ENCODE data around the gene COL27A1.
A peak's percentile ranks its signal among the peaks of the same experiment; 100 is the strongest.

The COL27A1 gene

GRCh38 chr9:114336699-114337395, 181.5 kb downstream of the COL27A1 start:
- Histone ChIP-seq H3K36me3 (ENCODE audit: insufficient read depth, low read length) (peaks cover 74% of the 10 kb centered on the region), H3F3A (ENCODE audit: insufficient read depth, low read length) (no peaks in the 10 kb centered on the region), H3K9ac (ENCODE audit: low read length) (no peak overlapping the region)

GRCh38 chr9:114338187-114338586, 182.8 kb downstream of the COL27A1 start:
- Histone ChIP-seq H3K9me2 (ENCODE audit: low read depth, low read length) (no peaks in the 10 kb centered on the region), H3K27me3 (ENCODE audit: insufficient read depth, low read length) (no peaks in the 10 kb centered on the region), H3K4me3 (ENCODE audit: low read depth, low read length, poor library complexity, severe bottlenecking) (no peak overlapping the region), H3K27ac (ENCODE audit: low read depth, low read length, poor library complexity, severe bottlenecking) (no peak overlapping the region), H3K4me1 (ENCODE audit: insufficient read depth, low read length, severe bottlenecking) (no peaks in the 10 kb centered on the region), H2AFZ (ENCODE audit: low read length) (no peak overlapping the region), H3K4me2 (ENCODE audit: low read length) (no peak overlapping the region), H3F3A (ENCODE audit: insufficient read depth, low read length) (no peaks in the 10 kb centered on the region), H3K36me3 (ENCODE audit: insufficient read depth, low read length) (peaks cover 86% of the 10 kb centered on the region), H3K9ac (ENCODE audit: low read length) (no peak overlapping the region), H4K20me1 (ENCODE audit: insufficient read depth, low read length) (no peaks in the 10 kb centered on the region), H3K9me3 (ENCODE audit: low read length) (0 out of 2 replicates have a peak, but pooled peaks cover 3% of the 10 kb centered on the region), H3K79me2 (ENCODE audit: insufficient read depth, low read length) (no peaks in the 10 kb centered on the region)
- no peak for TF ChIP-seq CTCF (IDR thresholded peaks at IDR 0.05; ENCODE audit: low read length)
- TF ChIP-seq EZH2 (IDR thresholded peaks at IDR 0.05; ENCODE audit: borderline replicate concordance, low read length), result no peak

More at GRCh38 chr9:114336699-114337395, 181.5 kb downstream of the COL27A1 start:
- H3K4me3 ChIP-seq (ENCODE audit: low read depth, low read length, poor library complexity, severe bottlenecking), result no peak overlapping the region
- no peak overlapping the region for H2AFZ ChIP-seq (ENCODE audit: low read length)
- no peak overlapping the region for H3K27ac ChIP-seq (ENCODE audit: low read depth, low read length, poor library complexity, severe bottlenecking)
- H3K79me2 ChIP-seq (ENCODE audit: insufficient read depth, low read length), result no peaks in the 10 kb centered on the region
- H3K4me1 ChIP-seq (ENCODE audit: insufficient read depth, low read length, severe bottlenecking), result no peaks in the 10 kb centered on the region
- no peak overlapping the region for H3K4me2 ChIP-seq (ENCODE audit: low read length)
- no peaks in the 10 kb centered on the region for H4K20me1 ChIP-seq (ENCODE audit: insufficient read depth, low read length)
- no peak for TF ChIP-seq CTCF (IDR thresholded peaks at IDR 0.05; ENCODE audit: low read length)
- TF ChIP-seq EZH2 (IDR thresholded peaks at IDR 0.05; ENCODE audit: borderline replicate concordance, low read length), result no peak
- no peaks in the 10 kb centered on the region for H3K9me2 ChIP-seq (ENCODE audit: low read depth, low read length)
- H3K9me3 ChIP-seq (ENCODE audit: low read length), result 0 out of 2 replicates have a peak, but pooled peaks cover 3% of the 10 kb centered on the region
- no peaks in the 10 kb centered on the region for H3K27me3 ChIP-seq (ENCODE audit: insufficient read depth, low read length)

- Histone ChIP-seq H3K27ac (ENCODE audit: low read depth, low read length, poor library complexity, severe bottlenecking) (no peak overlapping the region), H3K9me3 (ENCODE audit: low read length) (0 out of 2 replicates have a peak, but pooled peaks cover 3% of the 10 kb centered on the region), H3K79me2 (ENCODE audit: insufficient read depth, low read length) (no peaks in the 10 kb centered on the region), H3K4me3 (ENCODE audit: low read depth, low read length, poor library complexity, severe bottlenecking) (no peak overlapping the region), H3K4me1 (ENCODE audit: insufficient read depth, low read length, severe bottlenecking) (no peaks in the 10 kb centered on the region), H3K36me3 (ENCODE audit: insufficient read depth, low read length) (peaks cover 96% of the 10 kb centered on the region), H3F3A (ENCODE audit: insufficient read depth, low read length) (no peaks in the 10 kb centered on the region), H3K9me2 (ENCODE audit: low read depth, low read length) (no peaks in the 10 kb centered on the region), H4K20me1 (ENCODE audit: insufficient read depth, low read length) (no peaks in the 10 kb centered on the region), H3K9ac (ENCODE audit: low read length) (no peak overlapping the region), H3K27me3 (ENCODE audit: insufficient read depth, low read length) (no peaks in the 10 kb centered on the region), H3K4me2 (ENCODE audit: low read length) (no peak overlapping the region), H2AFZ (ENCODE audit: low read length) (no peak overlapping the region)
- TF ChIP-seq CTCF (IDR thresholded peaks at IDR 0.05; ENCODE audit: low read length) (peak; percentile 92), EZH2 (IDR thresholded peaks at IDR 0.05; ENCODE audit: borderline replicate concordance, low read length) (no peak)
Measured at GRCh38 chr9:114339130-114339908, 184.0 kb downstream of the COL27A1 start.

Data from OCI-LY1 (cell line).